Uterus (tissue), 2 donors: ENCODE data around the gene NAV3.

Source experiments
- CTCF ChIP-seq, 4 experiments: fragments of 200-600 bp in 2 of 4; fragments of 450-650 bp in 2 of 4; sonication (generic) in 2 of 4; IDR thresholded peaks; one replicate each; pipeline ENCODE4 v1.5.1; 2016 to 2019; ENCODE audit warnings: antibody characterized with exemption in 4 of 4, mild to moderate bottlenecking in 2 of 4, moderate library complexity in 1 of 4
- POLR2A ChIP-seq, 2 donors: fragments of 450-650 bp; IDR thresholded peaks; one replicate each; pipeline ENCODE4 v1.6.1; 2016; ENCODE audit warnings: antibody characterized with exemption in 2 of 2, mild to moderate bottlenecking in 1 of 2, moderate library complexity in 1 of 2

GRCh38 chr12:77894556-77894955 lies 63.9 kb downstream of the NAV3 start:
- TF ChIP-seq POLR2A (IDR thresholded peaks at IDR 0.05) (no peak), CTCF (IDR thresholded peaks at IDR 0.05) (no peak)
